Cardiac fibroblast (primary cell): ENCODE data around the gene EHMT1.
A peak's percentile ranks its signal among the peaks of the same experiment; 100 is the strongest.

ENCODE experiments used
- DNase-seq, 2 donors: peaks; one replicate each; pipeline versions ENCODE4 v3.0.0 to v3.0.0-alpha.2; 2010; ENCODE audit warnings: low read depth in 2 of 2
- H3K4me3 ChIP-seq, 2 donors: replicated peaks in 1 of 2; 1 replicate in 1 of 2; 2 replicates in 1 of 2; pipeline ENCODE4 v1.5.1; 2011; ENCODE audit warnings: low read depth in 2 of 2, low read length in 2 of 2, mild to moderate bottlenecking in 2 of 2, moderate library complexity in 1 of 2
- TF ChIP-seq, protein P1 (sequence below): IDR thresholded peaks from one replicate; pipeline ENCODE4 v1.5.1; 2011; ENCODE audit warnings: low read depth, mild to moderate bottlenecking, low read length, inconsistent platforms

The EHMT1 gene

DNA sequence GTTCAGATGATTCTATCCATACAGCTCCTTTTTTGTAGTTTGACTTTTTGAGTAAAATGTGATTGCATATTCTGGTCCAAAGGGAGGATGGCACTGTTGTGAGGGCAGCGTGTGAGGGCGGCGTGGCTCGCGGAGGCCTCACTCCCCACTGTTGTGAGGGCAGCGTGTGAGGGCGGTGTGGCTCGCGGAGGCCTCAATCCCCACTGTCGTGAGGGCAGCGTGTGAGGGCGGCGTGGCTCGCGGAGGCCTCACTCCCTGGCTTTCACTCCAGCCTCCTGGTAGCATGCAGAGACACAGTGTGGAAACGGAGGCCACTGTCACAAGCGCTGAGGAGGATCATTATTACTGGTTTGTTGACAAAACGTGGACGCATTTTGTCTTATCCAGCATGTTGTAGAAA lies 79.0 kb downstream of the EHMT1 start:
- no peak for DNase-seq
- H3K4me3 ChIP-seq = no peak overlapping the region
- TF ChIP-seq, protein P1, sequence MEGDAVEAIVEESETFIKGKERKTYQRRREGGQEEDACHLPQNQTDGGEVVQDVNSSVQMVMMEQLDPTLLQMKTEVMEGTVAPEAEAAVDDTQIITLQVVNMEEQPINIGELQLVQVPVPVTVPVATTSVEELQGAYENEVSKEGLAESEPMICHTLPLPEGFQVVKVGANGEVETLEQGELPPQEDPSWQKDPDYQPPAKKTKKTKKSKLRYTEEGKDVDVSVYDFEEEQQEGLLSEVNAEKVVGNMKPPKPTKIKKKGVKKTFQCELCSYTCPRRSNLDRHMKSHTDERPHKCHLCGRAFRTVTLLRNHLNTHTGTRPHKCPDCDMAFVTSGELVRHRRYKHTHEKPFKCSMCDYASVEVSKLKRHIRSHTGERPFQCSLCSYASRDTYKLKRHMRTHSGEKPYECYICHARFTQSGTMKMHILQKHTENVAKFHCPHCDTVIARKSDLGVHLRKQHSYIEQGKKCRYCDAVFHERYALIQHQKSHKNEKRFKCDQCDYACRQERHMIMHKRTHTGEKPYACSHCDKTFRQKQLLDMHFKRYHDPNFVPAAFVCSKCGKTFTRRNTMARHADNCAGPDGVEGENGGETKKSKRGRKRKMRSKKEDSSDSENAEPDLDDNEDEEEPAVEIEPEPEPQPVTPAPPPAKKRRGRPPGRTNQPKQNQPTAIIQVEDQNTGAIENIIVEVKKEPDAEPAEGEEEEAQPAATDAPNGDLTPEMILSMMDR = no peak

DNA sequence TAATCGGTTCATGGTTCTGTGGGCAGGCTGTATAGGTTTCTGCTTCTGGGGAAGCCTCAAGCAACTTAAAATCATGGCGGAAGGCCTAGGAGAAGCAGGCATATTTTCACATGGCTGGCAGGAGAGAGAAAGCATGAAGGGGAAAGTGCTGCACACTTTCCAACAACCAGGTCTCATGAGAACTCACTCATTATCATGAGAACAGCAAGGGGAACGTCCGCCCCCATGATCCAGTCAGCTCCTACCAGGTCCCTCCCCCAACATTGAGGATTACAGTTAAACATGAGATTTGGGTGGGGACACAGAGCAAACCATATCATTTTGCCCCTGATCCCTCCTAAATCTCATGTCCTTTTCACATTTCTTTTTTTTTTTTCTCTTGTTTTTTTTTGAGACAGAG lies 82.1 kb downstream of the EHMT1 start:
- H3K4me3 ChIP-seq = no peak overlapping the region
- DNase-seq = no peak
- TF ChIP-seq, protein P1 = no peak

- no peak for DNase-seq
- TF ChIP-seq, protein P1 = no peak
- H3K4me3 ChIP-seq = no peak overlapping the region
Measured at GRCh38 chr9:137702615-137703379, 84.0 kb downstream of the EHMT1 start.

- H3K4me3 ChIP-seq = no peak overlapping the region
- TF ChIP-seq, protein P1 = no peak
- DNase-seq = peak; percentile 31 to 42
Measured at GRCh38 chr9:137703842-137704508, 85.2 kb downstream of the EHMT1 start.

DNA sequence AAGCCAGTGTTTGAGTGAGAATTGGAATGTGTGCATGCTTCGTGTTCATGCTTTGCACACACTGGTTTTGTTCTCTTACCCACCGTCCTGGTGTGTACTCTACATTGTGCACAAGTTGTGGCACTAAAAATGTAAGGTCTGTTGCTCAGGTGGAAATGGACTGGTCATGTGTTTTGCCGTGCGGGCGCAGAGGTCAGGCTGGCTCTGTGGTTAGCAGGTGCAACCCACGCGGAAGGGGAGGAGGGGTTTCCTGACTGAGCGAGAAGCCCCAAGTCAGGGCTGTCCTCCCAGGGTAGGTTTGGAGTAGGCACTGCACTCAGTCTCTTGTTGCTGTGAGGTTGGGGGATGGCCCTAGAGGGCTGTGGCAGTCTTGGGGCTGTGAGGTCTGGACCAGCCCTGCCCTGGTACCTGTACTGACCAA lies 86.6 kb downstream of the EHMT1 start:
- H3K4me3 ChIP-seq = no peak overlapping the region
- TF ChIP-seq, protein P1 = no peak
- DNase-seq = no peak

DNA sequence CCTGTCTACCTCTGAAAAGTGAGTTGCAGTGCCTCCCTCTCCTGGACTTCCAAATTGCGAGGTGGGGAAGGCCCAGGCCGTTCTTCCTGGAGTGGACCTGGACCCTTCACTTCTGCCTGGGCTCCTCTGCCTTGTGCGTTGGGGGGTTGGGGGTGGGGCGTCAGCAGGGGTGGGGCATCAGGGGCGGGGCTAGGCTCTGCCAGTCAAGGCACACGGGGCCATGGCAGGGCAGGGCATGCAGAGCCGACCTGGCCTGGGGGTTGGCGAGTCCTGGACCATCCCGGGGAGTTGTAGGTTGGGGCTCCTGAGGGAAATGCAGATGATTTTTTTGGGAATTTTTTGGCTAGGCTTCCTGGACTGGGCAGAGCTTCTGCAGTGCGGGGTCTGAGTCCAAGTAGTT lies 87.1 kb downstream of the EHMT1 start:
- DNase-seq = no peak
- no peak overlapping the region for H3K4me3 ChIP-seq

More for the DNA sequence above, 87.1 kb downstream of the EHMT1 start:
- TF ChIP-seq, protein P1 = no peak
